H54 (cell line): ENCODE data around the gene CDC20B.
"Not testable (repeated sequence)": the region's sequence is repeated elsewhere in the genome, so short reads cannot be mapped to it uniquely, and the experiment has no call there.

Experiments
- DNase-seq: peaks from one replicate; pipeline ENCODE4 v3.0.0; 2011; ENCODE audit warnings: low spot score, mixed read lengths; ENCODE audit not compliant: insufficient read length
- FAIRE-seq: peaks from 3 replicates; lab custom pipeline; 2011; peaks lifted over from hg19 to GRCh38; lab: Jason Lieb, UNC
- POLR2A ChIP-seq: IDR thresholded peaks from 2 replicates; pipeline ENCODE4 v1.6.1; 2011; ENCODE audit warnings: low read depth, mild to moderate bottlenecking, low read length

Gene CDC20B

GRCh38 chr5:55104036-55104772, 68.8 kb downstream of the CDC20B start:
- DNase-seq (no peak), FAIRE-seq (no peak)
- no peak for TF ChIP-seq POLR2A

- no peak for TF ChIP-seq POLR2A
- no peak for DNase-seq
- FAIRE-seq, result no peak
These were observed 70.6 kb downstream of the CDC20B start, which contains the start of gene GZMA for GRCh38 chr5:55102348-55102747. Gene GZMA, plus strand, starts transcription at chr5:55102646. Its CDS starts 37 bp downstream, at chr5:55102683.

- no peak for TF ChIP-seq POLR2A
- DNase-seq, result no peak
- FAIRE-seq, result no peak
These were observed 71.3 kb downstream of the CDC20B start for GRCh38 chr5:55101556-55102276.

- DNase-seq, FAIRE-seq: not testable (repeated sequence)
These were observed 71.8 kb downstream of the CDC20B start for GRCh38 chr5:55101148-55101547.

- DNase-seq (no peak), FAIRE-seq (no peak)
- TF ChIP-seq POLR2A, result no peak
These were observed 76.1 kb downstream of the CDC20B start for GRCh38 chr5:55096861-55097260.

- no peak for TF ChIP-seq POLR2A
- FAIRE-seq (no peak), DNase-seq (no peak)
These were observed 76.8 kb downstream of the CDC20B start for GRCh38 chr5:55096182-55096581.

- not testable (repeated sequence) for DNase-seq, FAIRE-seq
These were observed 82.0 kb downstream of the CDC20B start for GRCh38 chr5:55091011-55091410.

GRCh38 chr5:55089301-55089700, 83.7 kb downstream of the CDC20B start:
- DNase-seq, FAIRE-seq: not testable (repeated sequence)

- no peak for TF ChIP-seq POLR2A
These were observed 91.4 kb downstream of the CDC20B start for GRCh38 chr5:55081541-55081940.

GRCh38 chr5:55073211-55073610, 99.8 kb downstream of the CDC20B start:
- TF ChIP-seq POLR2A, result no peak
- FAIRE-seq, result no peak
- DNase-seq, result no peak

More at GRCh38 chr5:55081541-55081940, 91.4 kb downstream of the CDC20B start:
- FAIRE-seq, result no peak
- DNase-seq, result no peak

- no peak for TF ChIP-seq POLR2A
- no peak for FAIRE-seq
- no peak for DNase-seq
These were observed 100.3 kb downstream of the CDC20B start for GRCh38 chr5:55072666-55073065.

- DNase-seq (no peak), FAIRE-seq (no peak)
- no peak for TF ChIP-seq POLR2A
These were observed 101.6 kb downstream of the CDC20B start for GRCh38 chr5:55071413-55071812.

GRCh38 chr5:55070968-55071367, 102.0 kb downstream of the CDC20B start:
- FAIRE-seq (no peak), DNase-seq (no peak)
- no peak for TF ChIP-seq POLR2A

- FAIRE-seq (no peak), DNase-seq (no peak)
- TF ChIP-seq POLR2A, result no peak
These were observed 106.7 kb downstream of the CDC20B start for GRCh38 chr5:55066277-55066676.

GRCh38 chr5:55064523-55064922, 108.5 kb downstream of the CDC20B start:
- DNase-seq, result no peak
- no peak for FAIRE-seq
- TF ChIP-seq POLR2A, result no peak
